Activated CD8-positive, alpha-beta memory T cell treated with anti-CD3 and anti-CD28 coated beads for 1 hour (primary cell): ENCODE measurements around the gene EXTL2.
"Not testable (repeated sequence)": the region's sequence is repeated elsewhere in the genome, so short reads cannot be mapped to it uniquely, and the experiment has no call there.

Experiments used
- DNase-seq, 2 donors: peaks; one replicate each; pipeline ENCODE4 v3.0.0-alpha.2; 2020; ENCODE audit warnings: low read depth in 1 of 2; ENCODE audit errors: extremely low read depth in 1 of 2

EXTL2 gene, protein sequence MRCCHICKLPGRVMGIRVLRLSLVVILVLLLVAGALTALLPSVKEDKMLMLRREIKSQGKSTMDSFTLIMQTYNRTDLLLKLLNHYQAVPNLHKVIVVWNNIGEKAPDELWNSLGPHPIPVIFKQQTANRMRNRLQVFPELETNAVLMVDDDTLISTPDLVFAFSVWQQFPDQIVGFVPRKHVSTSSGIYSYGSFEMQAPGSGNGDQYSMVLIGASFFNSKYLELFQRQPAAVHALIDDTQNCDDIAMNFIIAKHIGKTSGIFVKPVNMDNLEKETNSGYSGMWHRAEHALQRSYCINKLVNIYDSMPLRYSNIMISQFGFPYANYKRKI

GRCh38 chr1:100894603-100895539 lies at the start of gene EXTL2:
Gene EXTL2, minus strand, starts transcription at chr1:100894842. Its CDS starts 6,085 bp downstream, at chr1:100888757.
- peak in 1 of 2 donors; percentile 31 for DNase-seq

GRCh38 chr1:100943533-100943932 lies 48.9 kb upstream of the EXTL2 start:
- no peak for DNase-seq

DNA sequence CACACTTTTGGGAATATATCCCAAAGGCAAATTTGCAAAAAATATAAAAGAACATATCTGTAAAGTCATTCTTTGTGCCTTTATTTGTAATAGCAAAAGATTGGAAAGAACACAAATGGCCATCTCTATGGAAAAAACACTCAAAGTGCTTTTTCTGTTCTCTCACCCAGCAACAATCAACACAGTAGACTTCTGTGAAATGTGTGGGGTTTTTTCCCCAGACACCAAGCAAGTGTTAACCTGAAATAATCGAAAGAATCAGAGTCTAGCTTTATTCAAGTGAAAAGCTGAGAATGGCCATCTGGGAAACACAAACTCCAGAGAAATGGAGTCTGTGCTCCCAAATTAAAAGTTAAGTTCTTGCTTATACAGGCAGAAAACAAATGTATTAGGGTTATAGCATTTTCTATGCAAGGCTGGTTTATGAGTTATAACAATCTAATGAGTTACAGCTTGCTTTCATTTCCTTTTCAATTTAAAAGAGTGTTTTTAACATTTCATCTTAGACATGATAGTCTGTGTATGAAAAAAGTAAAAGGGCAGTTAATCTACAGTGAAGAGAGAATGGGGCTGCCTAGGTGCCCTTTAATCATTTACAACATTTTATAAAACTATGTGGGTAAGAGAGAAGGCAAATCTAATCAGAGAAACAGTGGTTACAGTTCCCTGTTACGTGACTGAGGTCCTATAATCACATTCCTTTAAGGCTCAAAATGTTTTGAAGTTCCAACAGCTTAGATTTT lies 47.8 kb upstream of the EXTL2 start:
- no peak for DNase-seq

GRCh38 chr1:100941580-100942216 lies 47.1 kb upstream of the EXTL2 start:
- no peak for DNase-seq

DNA sequence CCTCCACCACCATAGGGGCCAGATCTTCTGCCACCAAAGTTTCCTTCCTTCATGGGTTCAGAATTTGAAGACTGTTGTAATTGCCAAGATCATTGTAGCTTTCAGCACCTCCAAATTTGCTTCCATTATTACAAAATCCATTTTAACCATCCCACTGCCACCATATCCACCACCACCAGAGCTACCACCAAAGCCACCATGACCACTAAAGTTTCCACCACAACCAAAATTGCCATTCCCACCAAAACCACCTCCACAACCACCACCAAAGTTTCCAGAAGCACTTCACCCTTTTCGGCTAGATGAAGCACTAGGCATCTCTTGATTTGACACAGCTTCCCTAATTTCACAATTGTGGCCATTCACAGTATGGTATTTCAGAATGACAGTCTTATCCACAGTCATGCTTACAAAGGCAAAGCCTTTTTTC lies 46.5 kb upstream of the EXTL2 start:
- no peak for DNase-seq

DNA sequence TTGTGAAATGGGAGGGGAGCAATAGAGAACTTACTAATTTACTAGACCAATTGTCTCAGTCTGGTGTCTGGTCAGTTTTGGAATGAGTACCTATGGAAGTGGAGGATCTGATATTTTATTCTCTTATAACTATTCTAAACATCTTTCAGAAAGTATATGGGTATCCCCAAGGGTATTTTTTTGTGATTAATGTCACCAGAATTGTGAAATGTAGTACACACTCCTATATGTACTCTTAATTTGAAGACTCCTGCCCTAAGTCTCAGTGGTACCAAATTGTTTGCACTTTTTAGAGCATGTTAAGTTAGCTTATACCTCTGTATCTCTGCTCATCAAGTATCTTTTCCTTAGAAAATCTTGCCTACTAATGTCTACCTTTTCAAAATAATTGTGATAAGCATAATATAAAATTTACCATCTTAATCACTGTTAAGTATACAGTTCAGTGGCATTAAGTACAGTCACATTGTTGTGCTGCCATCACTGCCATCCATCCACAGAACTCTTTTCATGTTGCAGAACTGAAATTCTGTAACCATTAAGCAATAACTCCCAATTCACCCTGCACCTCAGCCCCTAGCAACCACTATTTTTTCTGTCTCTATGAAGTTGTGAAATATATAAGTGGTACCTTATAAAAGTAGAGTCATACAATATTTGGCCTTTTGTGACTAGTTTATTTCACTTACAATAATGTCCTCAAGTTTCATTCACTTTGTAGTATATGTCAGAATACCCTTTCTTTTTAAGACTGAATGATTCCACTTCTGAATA lies 41.7 kb upstream of the EXTL2 start:
- DNase-seq, result no peak

GRCh38 chr1:100933555-100933954 lies 38.9 kb upstream of the EXTL2 start:
- not testable (repeated sequence) for DNase-seq

DNA sequence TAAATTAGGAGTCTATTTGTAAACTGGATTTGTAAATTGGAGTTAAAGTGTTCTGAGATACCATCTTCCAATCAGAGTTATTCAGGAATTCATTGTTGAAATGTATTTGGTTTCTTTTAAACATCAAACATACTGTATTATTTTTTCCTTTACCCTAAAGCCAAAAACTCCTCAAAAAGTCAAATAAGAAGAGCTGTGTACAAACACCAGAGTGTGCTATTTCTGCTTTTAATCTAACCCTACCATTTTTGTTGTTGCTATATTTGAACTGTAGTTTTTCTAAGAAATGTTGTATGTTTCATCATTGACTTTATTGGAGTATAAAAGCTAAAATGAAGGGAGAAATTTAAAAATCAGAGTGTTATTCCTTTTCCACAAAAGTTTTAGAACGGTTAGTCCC lies 37.1 kb upstream of the EXTL2 start:
- DNase-seq, result no peak

DNA sequence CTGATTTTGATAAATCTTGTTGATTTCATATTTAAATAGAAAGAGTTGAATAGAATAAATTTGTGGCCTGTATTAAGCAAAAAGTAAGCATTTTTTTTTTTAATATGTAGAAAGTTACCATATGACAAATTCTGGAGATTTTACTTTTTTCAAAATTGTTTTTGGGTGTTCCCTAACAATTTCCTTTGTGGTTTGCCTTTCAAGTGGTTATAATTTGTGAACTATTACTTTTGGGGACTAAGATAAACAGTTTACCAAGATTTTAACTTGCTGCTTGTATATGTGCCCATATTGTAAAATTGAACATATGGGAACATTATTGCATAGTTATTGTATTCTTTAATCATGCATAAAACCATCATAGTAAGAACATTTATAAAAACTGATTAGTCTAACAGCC lies 35.9 kb upstream of the EXTL2 start:
- DNase-seq, result no peak

GRCh38 chr1:100928128-100928527 lies 33.5 kb upstream of the EXTL2 start:
- no peak for DNase-seq

- peak in 1 of 2 donors; percentile 25 for DNase-seq
Measured at GRCh38 chr1:100927276-100927675, 32.6 kb upstream of the EXTL2 start.

DNA sequence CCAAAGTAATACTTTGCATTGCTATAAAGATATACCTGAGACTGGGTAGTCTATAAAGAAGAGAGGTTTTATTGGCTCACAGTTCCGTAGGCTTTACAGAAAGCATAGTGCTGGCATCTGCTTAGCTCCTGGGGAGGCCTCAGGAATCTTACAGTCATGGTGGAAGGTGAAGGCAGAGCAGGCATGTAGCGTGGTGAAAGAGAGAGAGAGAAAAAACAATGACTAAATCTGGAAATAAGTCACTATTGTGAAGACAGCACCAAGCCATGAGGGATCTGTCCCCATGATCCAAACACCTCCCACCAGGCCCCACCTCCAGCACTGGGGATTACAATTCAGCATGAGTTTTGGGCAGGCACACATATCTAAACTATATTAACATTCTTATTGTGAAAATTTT lies 31.6 kb upstream of the EXTL2 start:
- DNase-seq, result no peak

DNA sequence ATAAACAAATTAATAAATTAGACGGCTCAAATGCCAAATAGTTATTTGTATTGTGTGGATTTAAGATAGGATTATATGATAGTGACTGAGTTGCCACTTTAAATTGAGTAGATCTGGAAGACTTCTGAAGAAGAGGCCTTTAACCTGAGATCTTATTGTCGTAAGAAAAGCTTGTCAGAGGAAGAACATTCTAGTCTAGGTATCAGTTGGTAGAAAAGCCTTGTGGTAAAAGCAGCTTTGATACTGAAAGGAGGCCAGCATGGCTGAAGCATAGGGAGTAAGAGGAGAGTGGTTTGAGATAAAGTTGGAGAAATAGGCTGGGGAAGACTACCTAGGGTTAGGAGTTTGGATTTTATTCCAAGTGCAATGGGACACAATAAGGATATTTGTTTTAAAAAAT lies 30.3 kb upstream of the EXTL2 start:
- DNase-seq, result no peak

- no peak for DNase-seq
Measured at GRCh38 chr1:100924212-100924611, 29.6 kb upstream of the EXTL2 start.

- no peak for DNase-seq
Measured at GRCh38 chr1:100921110-100921706, 26.6 kb upstream of the EXTL2 start.

DNA sequence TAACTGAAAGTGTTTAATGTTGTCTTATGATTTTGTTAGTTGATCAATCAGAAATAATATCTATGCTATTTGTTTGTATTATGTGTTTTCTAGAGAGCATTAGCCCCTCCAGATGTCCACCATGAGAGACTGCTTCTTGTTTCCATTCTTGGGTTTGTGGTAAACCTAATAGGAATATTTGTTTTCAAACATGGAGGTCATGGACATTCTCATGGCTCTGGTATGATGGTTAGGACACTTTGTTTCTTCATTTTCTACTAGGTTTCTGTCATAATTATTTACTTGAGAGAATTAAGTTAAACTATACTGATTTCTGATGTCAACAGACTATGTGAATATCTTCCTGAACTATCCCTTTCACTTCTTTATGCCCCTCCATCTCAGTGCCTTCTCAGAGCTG lies 17.4 kb upstream of the EXTL2 start:
- DNase-seq, result no peak

GRCh38 chr1:100909018-100909417 lies 14.4 kb upstream of the EXTL2 start:
- no peak for DNase-seq

GRCh38 chr1:100907887-100908286 lies 13.2 kb upstream of the EXTL2 start:
- DNase-seq, result no peak

DNA sequence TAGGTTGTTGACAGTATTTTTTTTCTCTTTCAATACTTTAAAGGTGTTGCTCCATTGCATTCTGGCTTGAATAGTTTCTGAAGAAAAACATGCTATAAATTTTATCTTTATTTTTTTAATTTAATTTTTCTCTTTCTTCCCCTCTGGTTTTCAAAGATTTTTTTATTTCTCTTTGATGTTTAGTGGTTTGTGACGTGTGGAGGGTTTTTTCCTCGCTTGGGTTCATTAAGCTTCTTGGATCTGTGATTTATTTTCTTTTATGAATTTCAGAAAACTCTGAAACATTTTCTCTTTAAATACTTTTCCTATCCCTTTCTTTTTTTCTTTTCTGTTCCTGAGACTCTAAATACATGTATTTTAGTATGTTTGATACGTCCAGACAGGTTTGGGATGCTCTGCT lies 10.5 kb upstream of the EXTL2 start:
- no peak for DNase-seq

DNA sequence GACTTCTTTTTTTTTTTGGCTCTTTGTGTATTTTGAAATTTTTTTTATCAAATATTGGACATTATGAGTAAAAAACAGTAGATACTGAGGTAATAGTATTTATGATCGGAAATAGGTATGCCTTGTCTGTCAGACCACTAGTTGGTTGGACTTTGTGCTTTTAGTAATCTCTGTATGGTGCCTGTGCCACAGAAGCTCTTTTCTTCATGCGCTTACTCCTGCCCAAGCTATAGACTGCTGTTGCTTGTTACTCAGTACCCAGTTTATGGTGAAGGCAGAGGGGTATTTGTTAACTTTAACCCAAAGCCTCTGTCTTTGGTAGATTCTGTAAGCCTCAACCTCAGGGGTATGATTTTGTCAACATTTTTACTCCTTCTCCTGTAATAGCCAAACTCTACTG lies 9.9 kb upstream of the EXTL2 start:
- DNase-seq, result no peak
